K562 (cell line): ENCODE measurements around the gene LST1. TPM values are rescaled to one million over a fixed set of nuclear protein-coding genes. Genes with fewer than 3 reads are reported as not detected.

Experiments used
- E2F4 ChIP-seq: sonication (generic); formaldehyde crosslinking; IDR thresholded peaks from 2 replicates; pipeline ENCODE4 v1.8.0; 2022; ENCODE audit warnings: mild to moderate bottlenecking, low read depth, missing genetic modification reagents
- ELF4 ChIP-seq: fragments of 450-650 bp; formaldehyde crosslinking; IDR thresholded peaks from 2 replicates; pipeline ENCODE4 v1.4.0; 2022; ENCODE audit warnings: missing genetic modification characterization
- FOXA3 ChIP-seq, 2 experiments: fragments of 450-650 bp in 1 of 2; sonication (generic) in 1 of 2; formaldehyde crosslinking; IDR thresholded peaks in 1 of 2; conservative IDR thresholded peaks in 1 of 2; 2 replicates each; pipeline versions ENCODE4 v1.4.0 to v1.8.0; 2020 to 2022; ENCODE audit warnings: mild to moderate bottlenecking in 2 of 2, missing genetic modification reagents in 1 of 2
- IFI16 ChIP-seq: fragments of 250-450 bp; sonication (Bioruptor Pico); IDR thresholded peaks from 2 replicates; pipeline ENCODE4 v2.1.2; 2022; ENCODE audit warnings: mild to moderate bottlenecking, inconsistent platforms
- MAFF ChIP-seq: IDR thresholded peaks from 2 replicates; pipeline ENCODE4 v1.6.1; 2012; ENCODE audit warnings: low read length, improper control_type of control experiment
- POLR2B ChIP-seq: fragments of 450-650 bp; IDR thresholded peaks from 2 replicates; pipeline ENCODE4 v1.6.1; 2018; ENCODE audit warnings: low read depth; ENCODE audit not compliant: partially characterized antibody
- POLR2G ChIP-seq: fragments of 200-400 bp; formaldehyde crosslinking; IDR thresholded peaks from 2 replicates; pipeline ENCODE4 v1.6.1; 2017; ENCODE audit warnings: low read depth, mild to moderate bottlenecking, antibody characterized with exemption, low read length, moderate library complexity
- RBM22 ChIP-seq: fragments of 200-400 bp; formaldehyde crosslinking; IDR thresholded peaks from 2 replicates; pipeline ENCODE4 v1.6.1; 2018; ENCODE audit warnings: low read length, low read depth; ENCODE audit not compliant: poor library complexity, severe bottlenecking
- TBP ChIP-seq: optimal IDR thresholded peaks from 2 replicates; pipeline ENCODE3; 2011; ENCODE audit warnings: low read depth, low read length, improper control_type of control experiment
- THRB ChIP-seq: fragments of 450-650 bp; formaldehyde crosslinking; conservative IDR thresholded peaks from 2 replicates; pipeline ENCODE4 v1.4.0; 2022; ENCODE audit warnings: mild to moderate bottlenecking, missing genetic modification characterization
- ZNF277 ChIP-seq: fragments of 250-450 bp; sonication (Bioruptor Pico); IDR thresholded peaks from 2 replicates; pipeline ENCODE4 v1.8.0; 2022; ENCODE audit warnings: inconsistent platforms, mild to moderate bottlenecking, moderate library complexity, borderline replicate concordance
- ZNF551 ChIP-seq: fragments of 250-450 bp; sonication (Bioruptor Pico); IDR thresholded peaks from 2 replicates; pipeline ENCODE4 v1.5.0; 2021; ENCODE audit warnings: mild to moderate bottlenecking, moderate library complexity
- ZNF584 ChIP-seq: fragments of 200-800 bp; sonication (Bioruptor generic); IDR thresholded peaks from 2 replicates; pipeline ENCODE4 v1.6.1; 2016; ENCODE audit warnings: low read depth, mild to moderate bottlenecking, missing genetic modification characterization, missing compliant biosample characterization
- ZNF707 ChIP-seq: fragments of 250-450 bp; sonication (Bioruptor Pico); conservative IDR thresholded peaks from 2 replicates; pipeline ENCODE4 v1.8.0; 2022; ENCODE audit warnings: inconsistent platforms, mild to moderate bottlenecking, moderate library complexity
- polyA plus RNA-seq, 8 experiments: library from polyadenylated mRNA; depleted of rRNA in 4 of 8; stranded (reverse) in 5 of 8; unstranded in 3 of 8; fragments of >200 nt; fragmentation: Nextera tagmentation in 2 of 8; fragmentation: Illumina TruSeq in 1 of 8; extraction: Ambion mirVana in 2 of 8; extraction: Trizol in 1 of 8; gene quantifications; 2 replicates each; pipeline versions ENCODE4 v1.2.1 to v1.2.3, GENCODE V29; 2011 to 2014; ENCODE audit warnings: inconsistent platforms in 1 of 8, missing spikeins in 1 of 8
- total RNA-seq, 7 experiments: library from RNA; depleted of rRNA in 6 of 7; stranded (reverse); fragments of >200 nt in 6 of 7; fragmentation: Illumina TruSeq in 2 of 7; extraction: Trizol in 2 of 7; gene quantifications; 2 replicates each; pipeline versions ENCODE4 v1.2.1 to v1.2.3, GENCODE V29; 2011 to 2021; ENCODE audit warnings: low replicate concordance in 1 of 7

The LST1 gene
- total and polyA plus RNA-seq, 9 of the 15 experiments (the other 6 are each of a cell fraction or from before 2014, with no cell fraction given) = 0.82 to 7.8 (median 1.7) TPM

GRCh38 chr6:31633447-31633846 is 47.4 kb downstream of the LST1 start (continued):
- TF ChIP-seq E2F4 (CRISPR knock-in tag) = no peak
- TF ChIP-seq POLR2B = peak; percentile 5
- peak; percentile 74 for TF ChIP-seq POLR2G
- TF ChIP-seq ZNF584 (CRISPR knock-in tag) = no peak
- TF ChIP-seq ELF4 (CRISPR knock-in tag) = no peak
- no peak; the same call in 1 of the 2 replicates for TF ChIP-seq THRB (CRISPR knock-in tag)
- no peak for TF ChIP-seq IFI16 (CRISPR knock-in tag)
- no peak for TF ChIP-seq ZNF277 (CRISPR knock-in tag)
- no peak for TF ChIP-seq TBP
- no peak for TF ChIP-seq ZNF551 (CRISPR knock-in tag)
- TF ChIP-seq ZNF707 (CRISPR knock-in tag) = no peak
- TF ChIP-seq FOXA3 (CRISPR knock-in tag; conservative IDR thresholded peaks at IDR 0.05 in 1 of 2, IDR thresholded peaks at IDR 0.05 in 1 of 2) = no peak
- peak; percentile 79 for TF ChIP-seq RBM22
- TF ChIP-seq MAFF = no peak
